ENCODE measurements around the gene CNN2.

Gene CNN2

GRCh38 chr19:1081301-1082164 lies 55.1 kb downstream of the CNN2 start:
- no peak for DNase-seq (ENCODE audit: low read depth)

DNA sequence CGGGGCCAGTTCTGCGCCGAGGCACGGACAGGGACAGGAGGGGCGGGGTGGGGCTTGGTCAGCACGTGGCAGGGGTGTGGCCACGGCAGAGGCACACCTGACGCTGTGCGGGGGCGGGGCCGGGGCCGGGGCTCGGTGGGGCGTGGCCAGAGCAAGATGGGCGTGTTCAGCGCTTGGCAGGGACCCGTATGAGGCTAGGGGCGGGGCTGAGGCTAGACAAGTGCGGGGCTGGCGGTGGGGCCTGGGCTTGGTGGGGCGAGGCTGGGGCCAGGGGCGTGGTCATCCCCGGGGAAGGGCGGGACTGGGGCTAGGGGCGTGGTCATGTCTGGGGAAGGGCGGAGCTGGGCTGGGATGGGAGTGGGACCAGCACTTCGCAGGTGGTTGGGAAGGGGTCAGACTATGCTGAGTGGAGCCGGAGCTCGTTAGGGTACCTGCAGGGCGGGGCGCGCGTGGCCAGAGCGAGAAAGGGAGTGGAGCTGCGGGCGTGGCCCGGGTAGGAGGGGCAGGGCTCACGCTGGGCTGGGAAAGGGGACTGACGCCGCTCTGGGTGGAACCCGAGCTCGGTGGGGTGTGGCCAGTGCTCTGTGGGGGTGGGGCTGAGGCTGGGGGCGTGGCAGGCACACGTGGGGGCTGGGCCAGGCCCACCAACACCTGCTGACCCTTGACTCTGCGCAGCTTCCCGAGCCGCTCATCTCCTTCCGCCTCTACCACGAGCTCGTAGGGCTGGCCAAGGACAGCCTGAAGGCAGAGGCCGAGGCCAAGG lies 55.9 kb downstream of the CNN2 start:
- DNase-seq (ENCODE audit: low read depth), result peak; percentile 59

DNA sequence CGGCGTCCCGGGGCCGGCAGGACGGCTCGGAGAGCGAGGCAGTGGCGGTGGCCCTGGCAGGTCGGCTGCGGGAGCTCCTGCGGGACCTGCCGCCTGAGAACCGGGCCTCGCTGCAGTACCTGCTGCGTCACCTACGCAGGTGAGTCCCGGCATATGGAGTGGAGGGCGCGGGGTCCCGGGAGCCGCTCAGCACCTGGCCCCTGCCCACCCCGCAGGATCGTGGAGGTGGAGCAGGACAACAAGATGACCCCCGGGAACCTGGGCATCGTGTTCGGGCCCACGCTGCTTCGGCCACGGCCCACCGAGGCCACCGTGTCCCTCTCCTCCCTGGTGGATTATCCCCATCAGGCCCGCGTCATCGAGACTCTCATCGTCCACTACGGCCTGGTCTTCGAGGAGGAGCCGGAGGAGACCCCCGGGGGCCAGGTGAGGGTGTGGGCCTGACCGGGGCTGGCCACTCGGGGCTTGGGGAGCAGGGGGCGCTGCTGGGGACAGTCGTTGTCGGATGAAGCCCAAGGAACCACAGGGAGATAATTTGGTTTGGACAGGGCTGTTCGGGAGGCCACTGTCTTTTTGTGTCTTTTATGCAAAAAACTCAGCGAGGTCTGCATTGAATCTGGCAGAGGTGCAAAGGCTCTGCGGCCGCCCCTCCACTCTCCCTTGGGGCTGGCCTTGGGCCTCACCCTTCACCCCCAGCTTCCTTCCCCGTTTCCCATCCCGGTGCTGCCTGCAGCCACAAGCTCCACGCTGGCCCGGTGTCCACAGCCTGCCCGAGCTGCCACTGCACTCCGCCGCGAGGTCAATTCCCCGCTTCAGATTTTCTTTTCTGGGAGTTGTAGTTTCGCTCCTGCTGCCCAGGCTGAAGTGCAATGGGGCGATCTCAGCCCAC lies 56.8 kb downstream of the CNN2 start:
- no peak for DNase-seq (ENCODE audit: low read depth)

GRCh38 chr19:1084024-1084868 lies 57.8 kb downstream of the CNN2 start:
- DNase-seq (ENCODE audit: low read depth), result no peak

GRCh38 chr19:1085053-1085658 lies 58.7 kb downstream of the CNN2 start:
- DNase-seq (ENCODE audit: low read depth), result no peak

DNA sequence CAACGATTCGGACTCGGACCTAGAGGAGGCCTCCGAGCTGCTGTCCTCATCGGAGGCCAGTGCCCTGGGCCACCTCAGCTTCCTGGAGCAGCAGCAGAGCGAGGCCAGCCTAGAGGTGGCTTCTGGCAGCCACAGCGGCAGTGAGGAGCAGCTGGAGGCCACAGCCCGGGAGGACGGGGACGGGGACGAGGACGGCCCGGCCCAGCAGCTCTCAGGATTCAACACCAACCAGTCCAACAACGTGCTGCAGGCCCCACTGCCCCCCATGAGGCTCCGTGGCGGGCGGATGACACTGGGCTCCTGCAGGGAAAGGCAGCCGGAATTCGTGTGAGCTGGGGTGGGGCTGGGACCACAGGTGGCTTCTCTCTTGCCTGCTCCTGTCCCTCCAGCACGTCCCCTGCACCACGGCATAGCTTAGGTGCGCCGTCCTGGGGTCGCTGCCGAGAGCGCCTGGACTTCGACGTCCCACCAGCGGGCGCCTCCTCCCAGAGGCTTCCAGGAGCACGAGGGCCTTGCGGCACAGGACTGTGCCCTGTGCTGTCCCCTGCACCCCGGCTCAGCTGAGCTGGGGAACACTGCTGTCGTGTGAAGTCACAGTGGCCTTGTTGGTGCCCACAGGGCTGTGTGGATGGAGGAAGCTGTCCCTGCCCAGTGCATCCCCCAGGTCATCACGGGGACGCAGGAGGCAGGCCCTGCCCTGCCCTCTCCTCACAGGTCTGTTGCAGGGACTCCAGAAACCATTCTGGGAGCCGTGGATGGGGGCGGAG lies 59.5 kb downstream of the CNN2 start:
- no peak for DNase-seq (ENCODE audit: low read depth)

DNA sequence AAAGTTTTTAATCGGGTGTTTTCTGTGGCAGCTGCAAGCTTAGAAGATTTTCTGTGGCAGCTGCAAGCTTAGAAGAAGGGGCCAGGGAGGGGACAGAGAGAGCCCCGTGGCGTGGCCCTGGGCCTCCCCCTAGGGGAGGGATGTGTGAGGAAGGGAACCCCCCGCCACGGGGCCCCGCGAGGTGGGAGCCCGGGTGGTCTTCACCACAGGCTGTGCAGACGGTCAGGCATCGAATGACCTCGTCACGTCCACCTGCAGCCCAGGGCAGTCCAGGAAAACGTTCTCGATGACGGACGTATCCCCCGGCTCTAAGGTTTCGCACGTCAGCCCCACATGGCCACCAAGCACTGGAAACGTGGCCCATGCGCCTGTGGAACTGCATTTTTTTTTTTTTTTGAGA lies 60.2 kb downstream of the CNN2 start:
- DNase-seq (ENCODE audit: low read depth), result no peak

- DNase-seq (ENCODE audit: low read depth), result no peak
Observed at GRCh38 chr19:1087813-1088415, 61.5 kb downstream of the CNN2 start.

DNA sequence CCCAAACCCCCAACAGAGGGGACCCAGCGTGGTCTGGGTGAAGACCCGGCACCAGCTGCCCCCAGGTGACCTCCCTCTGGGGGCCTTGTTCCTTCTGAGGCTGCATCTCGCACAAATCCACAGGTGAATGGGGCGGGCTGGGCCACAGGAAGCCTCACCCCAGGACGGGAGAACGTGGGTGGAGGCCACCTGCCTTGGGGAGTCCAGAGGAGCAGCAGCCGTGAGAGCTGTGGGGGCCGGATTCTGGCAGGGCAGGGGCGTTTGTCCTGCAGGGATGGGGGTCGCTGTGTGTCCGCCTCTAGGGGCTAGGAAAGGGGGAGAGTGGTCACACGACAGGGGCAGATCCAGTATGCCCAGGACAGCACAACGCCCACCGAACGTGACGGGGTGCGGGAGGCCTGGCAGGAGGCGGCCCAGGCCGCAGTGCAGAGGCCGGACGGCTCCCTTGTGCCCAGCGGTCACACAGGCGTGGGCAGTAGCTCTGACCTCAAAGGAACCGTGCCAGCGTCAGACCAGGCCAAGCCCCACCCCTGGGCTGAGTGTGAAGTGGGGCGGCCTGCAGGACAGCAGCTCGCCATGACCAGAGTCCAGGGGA lies 62.1 kb downstream of the CNN2 start:
- no peak for DNase-seq (ENCODE audit: low read depth)
